GM19324 (cell line): Measurements from ENCODE around the gene ZNF576.
"Not testable (repeated sequence)": the region's sequence is repeated elsewhere in the genome, so short reads cannot be mapped to it uniquely, and the experiment has no call there.

Experiments
- ATAC-seq: cut with Tn5 transposase; IDR thresholded peaks from one replicate; pipeline ENCODE4 v1.9.1; 2021; ENCODE audit warnings: mild to moderate bottlenecking, moderate library complexity; ENCODE audit not compliant: unreplicated experiment, low FRiP score

Gene ZNF576

GRCh38 chr19:43595999-43596841, at the start of gene ZNF576, which contains the start of gene IRGQ:
ZNF576 (plus strand) TSS chr19:43596595; CDS start chr19:43597109, 514 bp downstream.
IRGQ (minus strand) TSS chr19:43596134; CDS start chr19:43595338, 796 bp downstream.
- ATAC-seq = peak; percentile 90

DNA sequence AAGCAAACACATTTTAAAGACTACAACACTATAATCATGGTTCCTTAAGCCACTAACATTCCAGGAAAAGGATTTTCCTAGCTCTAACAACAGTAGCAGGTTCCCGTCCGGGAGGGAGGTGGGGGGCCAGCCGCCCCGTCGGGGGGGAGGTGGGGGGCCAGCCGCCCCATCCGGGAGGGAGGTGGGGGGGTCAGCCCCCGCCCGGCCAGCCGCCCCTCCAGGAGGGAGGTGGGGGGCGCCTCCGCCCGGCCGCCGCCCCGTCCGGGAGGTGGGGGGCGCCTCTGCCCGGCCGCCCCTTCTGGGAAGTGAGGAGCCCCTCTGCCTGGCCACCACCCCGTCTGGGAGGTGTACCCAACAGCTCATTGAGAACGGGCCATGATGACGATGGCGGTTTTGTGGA, 48.5 kb upstream of the ZNF576 start:
- not testable (repeated sequence) for ATAC-seq

DNA sequence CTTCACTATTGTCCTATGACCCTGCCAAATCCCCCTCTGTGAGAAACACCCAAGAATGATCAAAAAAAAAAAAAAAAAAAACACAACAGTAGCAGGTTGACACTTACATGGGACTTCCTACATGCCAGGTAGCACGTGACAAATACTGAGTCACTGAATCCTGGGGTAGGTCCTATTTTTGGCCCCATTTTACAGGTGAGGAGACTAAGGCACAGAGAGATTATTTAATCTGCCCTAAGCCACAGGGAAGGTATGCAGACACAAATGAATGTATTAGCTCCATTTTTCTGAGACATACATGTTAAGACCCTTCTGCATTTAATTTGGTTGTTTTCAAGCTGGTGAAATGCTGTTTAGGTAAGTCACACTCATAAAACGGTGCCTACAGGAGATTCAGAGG, 47.7 kb upstream of the ZNF576 start:
- no peak for ATAC-seq

DNA sequence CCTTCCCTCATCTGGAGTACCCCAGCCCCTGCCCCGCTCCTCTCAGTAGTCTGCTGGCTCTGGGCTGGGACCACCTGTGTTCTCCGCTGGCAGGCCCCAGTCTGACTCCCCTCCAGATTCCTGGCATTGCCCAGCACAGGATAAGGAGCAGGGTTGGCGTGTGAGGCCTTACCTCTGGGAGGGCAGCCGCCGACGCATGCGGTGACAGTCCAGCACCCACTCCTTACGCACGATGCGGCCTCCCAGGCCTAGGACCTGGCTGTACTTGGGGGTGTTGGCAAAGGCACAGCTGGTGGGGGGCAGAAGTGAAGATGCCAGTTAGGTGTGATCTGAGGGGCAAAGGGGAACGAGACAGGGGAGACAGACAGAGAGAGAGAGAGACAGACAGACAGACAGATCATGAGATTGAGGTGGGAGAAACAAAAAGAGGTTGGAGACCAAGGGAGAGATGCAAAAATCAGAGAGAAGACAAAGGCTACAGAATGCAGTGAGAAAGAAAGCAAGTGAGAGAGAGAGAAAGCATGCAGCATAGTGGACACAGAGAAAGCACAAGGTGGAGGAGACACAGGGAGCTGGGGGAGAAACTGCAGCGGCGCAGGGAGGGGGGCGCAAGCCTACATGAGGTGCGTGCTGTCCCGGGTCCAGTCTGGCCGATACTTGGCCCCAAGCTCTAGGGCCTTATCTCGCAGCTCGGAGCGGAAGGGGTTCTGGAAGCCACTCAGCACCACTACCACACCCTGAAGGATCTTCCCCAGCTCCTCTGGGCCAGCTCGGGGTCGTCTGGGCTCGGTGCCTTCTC, 44.8 kb upstream of the ZNF576 start:
- ATAC-seq = no peak

DNA sequence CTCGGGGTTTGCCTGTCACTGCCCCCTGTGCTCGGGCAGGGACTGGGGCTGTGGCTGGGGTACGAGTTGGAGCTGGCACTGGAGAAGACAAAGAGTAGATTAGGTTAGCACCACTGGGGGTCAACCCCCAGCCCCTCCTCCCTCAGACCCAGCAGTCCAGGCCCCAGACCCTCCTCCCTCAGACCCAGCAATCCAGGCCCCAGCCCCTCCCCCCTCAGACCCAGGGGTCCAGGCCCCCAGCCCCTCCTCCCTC, 44.3 kb upstream of the ZNF576 start:
- no peak for ATAC-seq

- no peak for ATAC-seq
Observed at GRCh38 chr19:43552616-43553015, 43.8 kb upstream of the ZNF576 start.

- no peak for ATAC-seq
Observed at GRCh38 chr19:43553656-43554055, 42.7 kb upstream of the ZNF576 start.

DNA sequence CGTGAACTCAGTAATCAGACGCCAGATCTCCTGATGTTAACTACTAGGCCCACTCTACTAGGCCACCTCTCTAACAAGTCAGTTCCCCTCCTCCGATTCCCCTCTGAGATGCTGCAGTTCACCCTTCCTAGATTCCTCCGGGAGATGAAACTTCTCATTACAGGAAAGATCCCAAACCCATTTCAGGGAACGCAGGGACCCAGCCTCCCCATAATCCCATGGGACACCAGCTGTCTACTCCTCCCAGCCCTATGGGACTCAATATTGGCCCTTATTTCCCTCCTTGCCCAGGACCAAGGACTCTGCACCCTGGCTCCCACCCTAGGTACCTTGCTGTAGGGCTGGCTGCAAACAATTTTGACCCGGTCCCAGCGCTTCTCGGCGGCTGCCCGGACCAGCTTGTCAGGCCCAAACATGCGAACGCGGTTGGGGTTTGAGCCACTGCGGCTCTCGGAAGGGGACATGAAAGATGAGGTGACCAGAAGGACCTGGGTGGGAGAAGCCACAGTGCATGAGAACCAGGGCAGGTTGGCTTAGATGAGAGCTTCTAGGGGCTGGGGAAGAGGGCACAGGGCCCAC, 42.0 kb upstream of the ZNF576 start:
- no peak for ATAC-seq

- ATAC-seq = no peak
Observed at GRCh38 chr19:43555185-43555770, 41.1 kb upstream of the ZNF576 start.

- no peak for ATAC-seq
Observed at GRCh38 chr19:43560687-43561086, 35.7 kb upstream of the ZNF576 start.

DNA sequence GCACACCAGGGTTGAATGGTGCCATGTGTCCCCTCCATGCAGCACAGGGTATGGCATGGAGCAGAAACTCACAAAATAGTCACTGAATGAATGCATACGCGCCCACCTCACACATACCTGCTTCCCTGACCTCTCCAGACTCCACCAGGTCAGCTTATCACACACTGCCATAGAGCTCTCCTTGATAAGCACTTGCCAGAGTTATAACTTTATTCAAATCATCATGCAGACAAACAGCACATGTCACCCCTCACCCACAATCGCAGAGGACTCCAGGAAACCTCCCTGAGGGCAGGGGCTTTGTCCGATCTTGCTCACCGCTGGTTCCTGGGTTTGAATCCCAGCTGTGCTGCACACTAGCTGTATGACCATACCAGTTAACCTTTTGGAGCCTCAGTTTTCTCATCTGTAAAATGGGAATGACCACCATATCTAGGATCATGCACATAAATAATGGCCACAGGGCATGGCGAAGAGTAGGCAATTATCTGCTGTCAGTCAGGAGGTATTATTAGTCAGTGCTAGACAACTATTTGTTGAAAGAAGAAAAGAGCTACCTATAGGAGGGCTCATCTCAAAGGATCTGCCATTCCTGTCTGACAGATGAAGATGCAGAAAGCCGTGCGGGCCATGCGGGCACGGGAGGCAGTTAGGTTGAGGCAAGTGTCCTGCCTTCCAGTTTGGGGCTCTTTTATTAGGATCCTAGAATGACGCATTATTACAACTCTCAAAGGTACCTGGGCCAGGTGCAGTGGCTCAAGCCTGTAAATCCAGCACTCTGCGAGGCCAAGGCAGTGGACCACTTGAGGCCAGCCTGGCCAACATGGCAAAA, 35.0 kb upstream of the ZNF576 start:
- no peak for ATAC-seq

- ATAC-seq = no peak
Observed at GRCh38 chr19:43562226-43562697, 34.1 kb upstream of the ZNF576 start.

DNA sequence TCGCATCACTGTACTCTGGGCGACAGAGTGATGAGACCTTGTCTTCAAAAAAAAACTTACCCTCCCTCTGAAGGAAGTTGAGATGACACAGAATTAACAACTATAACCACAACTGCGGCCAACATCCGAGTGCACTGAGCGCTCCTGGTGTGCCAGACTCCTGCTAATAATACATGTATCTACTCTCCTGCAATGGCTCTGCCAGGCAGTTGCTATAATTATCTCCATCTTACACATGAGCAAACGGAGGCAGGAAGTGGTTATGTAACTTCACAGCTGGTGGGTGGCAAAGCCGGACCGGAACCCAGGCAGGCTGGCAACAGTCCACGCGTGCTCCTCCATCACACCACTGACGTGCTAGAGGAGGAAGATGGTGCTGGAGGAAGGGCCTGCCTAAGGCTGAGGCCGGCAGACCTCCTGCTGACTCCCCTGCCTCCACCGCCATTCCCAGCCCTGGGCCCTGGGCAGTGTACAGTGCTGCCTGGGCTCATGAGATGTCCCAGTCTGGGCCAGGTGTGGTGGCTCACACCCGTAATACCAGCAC, 33.6 kb upstream of the ZNF576 start:
- peak; percentile 83 for ATAC-seq

- no peak for ATAC-seq
Observed at GRCh38 chr19:43563816-43564457, 32.5 kb upstream of the ZNF576 start.

- ATAC-seq = no peak
Observed at GRCh38 chr19:43564800-43565199, 31.6 kb upstream of the ZNF576 start.

DNA sequence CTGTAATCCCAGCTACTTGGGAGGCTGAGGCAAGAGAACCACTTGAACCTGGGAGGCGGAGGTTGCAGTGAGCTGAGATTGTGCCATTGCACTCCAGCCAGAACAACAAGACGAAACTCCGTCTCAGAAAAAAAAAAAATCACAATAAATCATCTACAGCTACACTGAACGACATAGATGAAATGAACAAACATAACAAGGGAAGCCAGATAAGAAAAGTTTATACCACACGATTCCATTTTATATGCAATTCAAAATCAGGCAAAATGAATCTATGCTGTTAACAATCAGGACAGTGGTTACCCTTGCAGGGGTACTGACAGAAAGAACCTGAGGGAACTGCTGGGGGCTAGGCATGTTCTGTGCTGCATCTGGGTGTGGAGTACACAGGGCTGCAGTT, 26.7 kb upstream of the ZNF576 start:
- ATAC-seq = no peak

- ATAC-seq = no peak
Observed at GRCh38 chr19:43570174-43570791, 26.1 kb upstream of the ZNF576 start.

GRCh38 chr19:43572171-43572588, 24.2 kb upstream of the ZNF576 start:
- ATAC-seq = no peak
